VCaP (cell line): ENCODE results near the gene TTC13.

Experiments used
- H3K27ac ChIP-seq: fragments of 450-650 bp; 2 replicates; pipeline ENCODE4 v1.5.1; 2017
- CTCF ChIP-seq: fragments of 450-650 bp; conservative IDR thresholded peaks from 2 replicates; pipeline ENCODE4 v1.5.1; 2017; ENCODE audit warnings: mild to moderate bottlenecking, moderate library complexity

The TTC13 gene

GRCh38 chr1:230896779-230897178 lies 81.9 kb downstream of the TTC13 start:
- no peak for TF ChIP-seq CTCF
- H3K27ac ChIP-seq = no peak overlapping the region

GRCh38 chr1:230895452-230895851 lies 83.2 kb downstream of the TTC13 start:
- TF ChIP-seq CTCF = no peak
- no peak overlapping the region for H3K27ac ChIP-seq

GRCh38 chr1:230894664-230895063 lies 84.0 kb downstream of the TTC13 start:
- no peak for TF ChIP-seq CTCF
- H3K27ac ChIP-seq = no peak overlapping the region

GRCh38 chr1:230894032-230894431 lies 84.6 kb downstream of the TTC13 start:
- no peak overlapping the region for H3K27ac ChIP-seq
- no peak for TF ChIP-seq CTCF

GRCh38 chr1:230892018-230892491 lies 86.6 kb downstream of the TTC13 start:
- TF ChIP-seq CTCF = no peak

GRCh38 chr1:230891413-230891812 lies 87.2 kb downstream of the TTC13 start:
- H3K27ac ChIP-seq = no peak overlapping the region
- TF ChIP-seq CTCF = no peak

More at GRCh38 chr1:230892018-230892491, 86.6 kb downstream of the TTC13 start:
- H3K27ac ChIP-seq = no peak overlapping the region

GRCh38 chr1:230884646-230885045 lies 94.0 kb downstream of the TTC13 start:
- TF ChIP-seq CTCF = no peak

More at GRCh38 chr1:230884646-230885045, 94.0 kb downstream of the TTC13 start:
- H3K27ac ChIP-seq = no peak overlapping the region
